A673 (cell line): ENCODE measurements around the gene PSD2.

ENCODE experiments used
- EZH2 ChIP-seq: fragments of 200-600 bp; sonication (generic); IDR thresholded peaks from 2 replicates; pipeline ENCODE4 v1.6.1; 2017; ENCODE audit warnings: borderline replicate concordance, low read depth, mild to moderate bottlenecking, mixed read lengths, antibody characterized with exemption, low read length; ENCODE audit not compliant: poor library complexity, severe bottlenecking
- TF ChIP-seq, protein P1 (sequence below): fragments of 300-800, 200-600 bp; sonication (generic); conservative IDR thresholded peaks from 2 replicates; pipeline ENCODE4 v1.5.1; 2017; ENCODE audit warnings: low read depth, mild to moderate bottlenecking, antibody characterized with exemption, low read length, moderate library complexity, mixed read lengths

DNA sequence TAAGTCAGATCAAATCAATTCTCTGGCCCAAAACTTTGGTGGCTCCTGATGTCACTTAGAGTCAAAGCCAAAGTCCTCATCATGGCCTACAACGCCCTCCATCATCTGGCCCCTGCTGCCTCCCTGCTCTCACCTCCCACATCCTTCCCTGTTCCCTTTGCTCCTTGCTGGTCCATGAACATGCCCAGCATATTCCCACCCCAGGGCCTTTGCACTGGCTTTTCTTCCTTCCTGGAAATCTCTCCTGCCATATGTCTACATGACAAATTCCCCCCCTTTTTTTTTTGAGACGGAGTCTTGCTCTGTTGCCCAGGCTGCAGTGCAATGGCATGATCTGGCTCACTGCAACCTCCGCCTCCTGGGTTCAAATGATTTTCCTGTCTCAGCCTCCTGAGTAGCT lies 11.1 kb upstream of the PSD2 start:
- TF ChIP-seq, protein P1, sequence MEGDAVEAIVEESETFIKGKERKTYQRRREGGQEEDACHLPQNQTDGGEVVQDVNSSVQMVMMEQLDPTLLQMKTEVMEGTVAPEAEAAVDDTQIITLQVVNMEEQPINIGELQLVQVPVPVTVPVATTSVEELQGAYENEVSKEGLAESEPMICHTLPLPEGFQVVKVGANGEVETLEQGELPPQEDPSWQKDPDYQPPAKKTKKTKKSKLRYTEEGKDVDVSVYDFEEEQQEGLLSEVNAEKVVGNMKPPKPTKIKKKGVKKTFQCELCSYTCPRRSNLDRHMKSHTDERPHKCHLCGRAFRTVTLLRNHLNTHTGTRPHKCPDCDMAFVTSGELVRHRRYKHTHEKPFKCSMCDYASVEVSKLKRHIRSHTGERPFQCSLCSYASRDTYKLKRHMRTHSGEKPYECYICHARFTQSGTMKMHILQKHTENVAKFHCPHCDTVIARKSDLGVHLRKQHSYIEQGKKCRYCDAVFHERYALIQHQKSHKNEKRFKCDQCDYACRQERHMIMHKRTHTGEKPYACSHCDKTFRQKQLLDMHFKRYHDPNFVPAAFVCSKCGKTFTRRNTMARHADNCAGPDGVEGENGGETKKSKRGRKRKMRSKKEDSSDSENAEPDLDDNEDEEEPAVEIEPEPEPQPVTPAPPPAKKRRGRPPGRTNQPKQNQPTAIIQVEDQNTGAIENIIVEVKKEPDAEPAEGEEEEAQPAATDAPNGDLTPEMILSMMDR, result no peak
- no peak for TF ChIP-seq EZH2
